ENCODE results near the gene ZAP70.
A peak's percentile ranks its signal among the peaks of the same experiment; 100 is the strongest.

The ZAP70 gene

DNA sequence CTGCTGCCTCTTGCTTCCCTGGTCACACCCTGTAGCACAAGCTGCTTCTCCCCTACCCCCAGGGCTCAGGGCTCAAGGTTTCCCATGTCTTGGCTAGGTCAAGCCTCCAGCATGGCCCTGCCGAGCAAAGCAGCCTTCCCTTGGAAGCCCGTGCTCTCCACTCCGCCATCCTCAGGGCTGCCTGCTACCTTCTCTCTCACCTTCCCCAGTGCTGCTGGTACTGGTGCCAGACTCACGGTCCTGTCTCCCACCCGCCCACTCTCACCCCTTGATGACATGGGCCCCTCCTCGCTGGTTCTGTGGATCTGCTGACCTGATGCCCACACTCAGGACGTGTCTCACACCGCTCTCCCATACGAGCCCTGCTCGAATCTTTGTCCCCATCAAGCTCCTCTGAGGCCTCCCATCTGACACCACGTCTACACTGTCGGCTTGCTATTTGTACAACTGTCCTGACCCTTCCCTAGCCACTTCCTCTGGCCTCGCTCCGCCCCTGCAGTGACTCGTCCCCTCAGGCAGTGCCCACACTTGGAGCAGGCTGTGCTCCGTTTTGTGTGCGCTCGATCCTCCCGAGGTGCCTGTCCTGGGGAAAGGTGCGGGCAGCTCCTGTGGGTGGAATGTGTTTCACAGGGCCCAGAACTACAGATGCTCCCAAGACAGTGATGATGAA lies 49.9 kb downstream of the ZAP70 start:
- H3K27ac Mint-ChIP-seq, result peak overlapping the region; percentile 38
- no peaks in the 10 kb centered on the region for H3K9me3 Mint-ChIP-seq
- peaks cover 24% of the 10 kb centered on the region for H3K4me1 Mint-ChIP-seq
- peak overlapping the region; percentile 20 for H3K4me3 Mint-ChIP-seq
- H3K27me3 Mint-ChIP-seq, result no peaks in the 10 kb centered on the region
- H3K36me3 Mint-ChIP-seq, result peaks cover 14% of the 10 kb centered on the region

- H3K9me3 Mint-ChIP-seq, result no peaks in the 10 kb centered on the region
Observed at GRCh38 chr2:97764559-97765263, 51.3 kb downstream of the ZAP70 start.

DNA sequence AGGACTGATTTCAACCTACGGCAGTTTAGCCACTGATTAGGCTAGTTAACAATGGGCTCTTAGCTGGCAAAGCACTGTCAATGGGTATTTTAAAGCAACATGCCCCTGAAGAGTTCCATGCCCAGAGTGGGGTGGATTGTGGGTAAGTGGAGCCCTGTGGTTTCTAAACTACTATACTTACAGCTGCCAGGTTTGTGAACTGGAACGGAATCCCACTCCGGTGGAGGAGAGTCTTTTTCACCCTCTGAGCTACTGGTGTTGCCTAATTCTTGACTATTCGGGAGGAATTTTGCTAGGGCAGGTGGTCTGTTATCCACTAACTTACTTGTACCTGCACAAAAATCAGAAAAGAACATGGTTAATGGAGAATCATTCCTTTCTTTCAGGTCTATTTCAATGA lies 52.6 kb downstream of the ZAP70 start:
- Mint-ChIP-seq H3K4me1 (peaks cover 7% of the 10 kb centered on the region), H3K9me3 (no peaks in the 10 kb centered on the region), H3K27ac (no peak overlapping the region), H3K27me3 (no peaks in the 10 kb centered on the region), H3K36me3 (peaks cover 4% of the 10 kb centered on the region), H3K4me3 (no peak overlapping the region)

More at GRCh38 chr2:97764559-97765263, 51.3 kb downstream of the ZAP70 start:
- H3K27ac Mint-ChIP-seq, result peak overlapping the region; percentile 5
- peaks cover 11% of the 10 kb centered on the region for H3K36me3 Mint-ChIP-seq
- no peak overlapping the region for H3K4me3 Mint-ChIP-seq
- peaks cover 20% of the 10 kb centered on the region for H3K4me1 Mint-ChIP-seq
- H3K27me3 Mint-ChIP-seq, result no peaks in the 10 kb centered on the region

- H3K9me3 Mint-ChIP-seq, result no peaks in the 10 kb centered on the region
Observed at GRCh38 chr2:97766567-97766966, 53.2 kb downstream of the ZAP70 start.

GRCh38 chr2:97769308-97769707 lies 55.9 kb downstream of the ZAP70 start:
- H3K4me1 Mint-ChIP-seq, result no peaks in the 10 kb centered on the region
- no peak overlapping the region for H3K4me3 Mint-ChIP-seq
- peaks cover 13% of the 10 kb centered on the region for H3K36me3 Mint-ChIP-seq
- no peaks in the 10 kb centered on the region for H3K9me3 Mint-ChIP-seq
- no peaks in the 10 kb centered on the region for H3K27me3 Mint-ChIP-seq
- no peak overlapping the region for H3K27ac Mint-ChIP-seq

More at GRCh38 chr2:97766567-97766966, 53.2 kb downstream of the ZAP70 start:
- peaks cover 5% of the 10 kb centered on the region for H3K4me1 Mint-ChIP-seq
- no peak overlapping the region for H3K27ac Mint-ChIP-seq
- peaks cover 6% of the 10 kb centered on the region for H3K36me3 Mint-ChIP-seq
- no peak overlapping the region for H3K4me3 Mint-ChIP-seq
- no peaks in the 10 kb centered on the region for H3K27me3 Mint-ChIP-seq

DNA sequence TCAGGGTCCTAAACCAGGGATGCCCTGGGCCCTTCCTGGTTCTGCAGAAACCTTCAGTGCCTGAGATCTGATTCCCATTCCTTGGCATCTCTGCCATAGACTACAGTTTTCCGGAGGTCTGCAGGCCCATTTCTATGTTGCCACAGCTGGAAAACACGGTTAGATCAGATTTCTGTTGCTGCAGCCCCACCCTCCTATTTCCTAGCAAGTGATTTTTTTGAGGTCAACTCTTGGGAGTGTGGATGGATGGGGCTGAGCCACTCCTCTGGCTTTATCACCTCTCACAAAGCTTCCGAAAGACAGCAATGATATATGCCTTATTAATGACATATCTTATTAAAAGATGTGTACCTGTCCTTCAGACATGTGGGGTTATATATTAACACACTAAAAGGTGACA lies 56.3 kb downstream of the ZAP70 start:
- H3K9me3 Mint-ChIP-seq, result no peaks in the 10 kb centered on the region
- no peaks in the 10 kb centered on the region for H3K27me3 Mint-ChIP-seq
- no peak overlapping the region for H3K27ac Mint-ChIP-seq
- no peaks in the 10 kb centered on the region for H3K4me1 Mint-ChIP-seq
- H3K36me3 Mint-ChIP-seq, result peaks cover 17% of the 10 kb centered on the region
- H3K4me3 Mint-ChIP-seq, result no peak overlapping the region

DNA sequence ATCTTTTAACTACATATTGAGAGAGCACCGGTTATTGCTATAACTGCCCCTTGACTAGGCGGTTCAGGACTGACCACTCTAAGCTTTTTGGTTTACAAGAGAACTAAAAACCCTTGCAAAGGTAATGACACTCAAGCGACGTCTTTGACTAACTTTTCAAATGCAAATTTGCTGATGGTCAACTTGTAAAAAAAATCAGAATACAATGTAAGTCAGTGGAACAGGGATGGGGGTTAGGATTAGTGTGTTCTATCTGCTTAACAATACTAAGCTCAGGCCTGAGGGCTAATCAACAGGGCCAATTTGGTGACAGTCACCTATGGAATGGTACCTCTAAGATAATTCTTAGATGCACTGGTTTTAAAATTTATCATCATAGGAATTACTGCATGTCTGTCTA lies 57.1 kb downstream of the ZAP70 start:
- H3K9me3 Mint-ChIP-seq, result no peaks in the 10 kb centered on the region
- no peaks in the 10 kb centered on the region for H3K4me1 Mint-ChIP-seq
- H3K4me3 Mint-ChIP-seq, result no peak overlapping the region
- peaks cover 14% of the 10 kb centered on the region for H3K36me3 Mint-ChIP-seq
- no peaks in the 10 kb centered on the region for H3K27me3 Mint-ChIP-seq
- H3K27ac Mint-ChIP-seq, result peak overlapping the region; percentile 8

GRCh38 chr2:97774425-97774824 lies 61.0 kb downstream of the ZAP70 start:
- no peak overlapping the region for H3K4me3 Mint-ChIP-seq
- no peaks in the 10 kb centered on the region for H3K27me3 Mint-ChIP-seq
- H3K4me1 Mint-ChIP-seq, result no peaks in the 10 kb centered on the region
- no peak overlapping the region for H3K27ac Mint-ChIP-seq
- no peaks in the 10 kb centered on the region for H3K9me3 Mint-ChIP-seq
- peaks cover 17% of the 10 kb centered on the region for H3K36me3 Mint-ChIP-seq

DNA sequence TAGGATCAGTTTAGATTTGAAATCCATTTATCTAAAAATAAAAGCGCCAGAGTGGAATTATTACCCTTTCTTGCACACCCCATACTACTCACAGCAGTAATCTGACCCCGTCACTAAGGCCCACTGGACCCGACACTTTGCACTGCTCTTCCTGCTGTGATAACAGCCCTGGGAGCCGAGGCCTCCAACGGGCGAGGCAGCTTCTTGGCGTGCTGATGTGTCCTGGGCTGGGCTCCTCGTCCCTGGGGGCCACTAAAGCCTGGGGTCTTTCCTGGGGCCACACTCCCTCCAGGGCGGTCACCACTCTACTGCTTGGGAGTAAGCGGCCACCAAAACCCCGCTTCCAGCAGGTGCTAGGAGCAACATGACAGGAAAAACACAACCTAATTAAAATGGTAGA lies 61.7 kb downstream of the ZAP70 start:
- Mint-ChIP-seq H3K4me1 (no peaks in the 10 kb centered on the region), H3K4me3 (no peak overlapping the region), H3K36me3 (peaks cover 17% of the 10 kb centered on the region), H3K27me3 (no peaks in the 10 kb centered on the region), H3K9me3 (no peaks in the 10 kb centered on the region), H3K27ac (no peak overlapping the region)

DNA sequence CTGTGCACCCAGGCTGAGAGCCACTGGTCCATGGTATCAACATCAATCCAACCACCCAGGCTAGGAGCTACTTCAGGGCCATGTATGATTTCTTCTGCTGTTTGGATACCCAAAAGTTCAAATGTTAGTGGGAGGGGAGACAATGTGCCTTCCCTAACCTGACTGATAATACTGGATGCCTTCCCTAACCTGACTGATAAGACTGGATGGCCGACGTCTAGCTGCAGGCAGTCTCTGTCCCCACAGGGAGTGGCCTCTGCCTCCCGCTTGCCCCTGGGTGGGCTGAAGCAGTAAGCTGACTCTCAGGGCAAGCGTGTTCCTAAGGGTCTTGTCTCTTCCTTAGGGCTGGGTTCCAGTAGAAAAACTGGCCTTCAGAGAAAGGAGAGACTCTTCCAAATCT lies 65.8 kb downstream of the ZAP70 start:
- Mint-ChIP-seq H3K4me1 (no peaks in the 10 kb centered on the region), H3K36me3 (peaks cover 9% of the 10 kb centered on the region), H3K27me3 (no peaks in the 10 kb centered on the region), H3K27ac (no peak overlapping the region), H3K9me3 (no peaks in the 10 kb centered on the region), H3K4me3 (no peak overlapping the region)

DNA sequence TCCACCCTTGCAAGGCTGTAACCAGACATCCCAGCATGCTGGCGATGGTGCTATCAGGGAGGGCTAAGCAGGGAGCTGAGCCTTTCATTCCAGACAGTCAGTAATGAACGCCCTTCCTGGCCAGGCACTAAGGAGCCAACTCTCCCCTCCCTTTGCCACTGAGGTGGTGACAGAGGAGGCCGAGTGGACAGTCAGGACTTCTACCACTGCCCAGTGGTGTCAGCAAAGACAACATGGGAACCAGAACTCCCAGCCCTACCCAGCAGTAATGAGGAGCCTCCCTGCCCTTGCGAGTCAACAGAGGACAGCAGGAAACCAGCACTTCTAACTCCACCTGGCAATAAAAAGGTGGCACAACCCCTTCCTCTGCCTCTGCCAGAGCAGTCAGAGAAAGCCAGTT lies 68.6 kb downstream of the ZAP70 start:
- no peaks in the 10 kb centered on the region for H3K27me3 Mint-ChIP-seq
- peaks cover 6% of the 10 kb centered on the region for H3K36me3 Mint-ChIP-seq
- H3K4me1 Mint-ChIP-seq, result no peaks in the 10 kb centered on the region
- H3K27ac Mint-ChIP-seq, result no peak overlapping the region
- H3K9me3 Mint-ChIP-seq, result no peaks in the 10 kb centered on the region
- no peak overlapping the region for H3K4me3 Mint-ChIP-seq

GRCh38 chr2:97784953-97785352 lies 71.6 kb downstream of the ZAP70 start:
- H3K4me1 Mint-ChIP-seq, result no peaks in the 10 kb centered on the region
- no peak overlapping the region for H3K27ac Mint-ChIP-seq
- H3K36me3 Mint-ChIP-seq, result peaks cover 7% of the 10 kb centered on the region
- no peaks in the 10 kb centered on the region for H3K9me3 Mint-ChIP-seq
- H3K4me3 Mint-ChIP-seq, result no peak overlapping the region
- no peaks in the 10 kb centered on the region for H3K27me3 Mint-ChIP-seq

DNA sequence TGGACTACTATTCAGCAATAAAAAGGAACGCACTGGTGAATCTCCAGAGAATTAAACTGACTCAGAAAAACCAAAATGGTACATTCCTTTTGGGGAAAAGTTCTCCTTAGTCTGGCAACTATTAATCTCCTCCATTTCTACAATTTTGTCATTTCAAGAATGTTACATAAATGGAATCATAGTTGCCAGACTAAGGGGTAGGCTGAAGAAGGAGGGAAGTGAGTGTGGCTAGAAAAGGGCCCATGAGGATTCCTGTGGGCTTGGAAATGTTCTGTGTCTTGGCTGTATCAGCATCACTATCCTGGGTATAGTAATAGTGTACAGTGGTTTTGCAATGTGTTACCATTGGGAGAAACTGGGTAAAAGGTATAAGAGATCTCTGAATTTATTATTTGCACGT lies 72.4 kb downstream of the ZAP70 start:
- Mint-ChIP-seq H3K4me3 (no peak overlapping the region), H3K9me3 (no peaks in the 10 kb centered on the region), H3K27ac (no peak overlapping the region), H3K36me3 (peaks cover 7% of the 10 kb centered on the region), H3K4me1 (no peaks in the 10 kb centered on the region), H3K27me3 (no peaks in the 10 kb centered on the region)

- no peak overlapping the region for H3K4me3 Mint-ChIP-seq
- H3K27me3 Mint-ChIP-seq, result no peaks in the 10 kb centered on the region
- no peaks in the 10 kb centered on the region for H3K9me3 Mint-ChIP-seq
- H3K4me1 Mint-ChIP-seq, result no peaks in the 10 kb centered on the region
- no peak overlapping the region for H3K27ac Mint-ChIP-seq
- peaks cover 16% of the 10 kb centered on the region for H3K36me3 Mint-ChIP-seq
Observed at GRCh38 chr2:97788986-97789644, 75.7 kb downstream of the ZAP70 start.

Measured in activated naive CD4-positive, alpha-beta T cell treated with anti-CD3 and anti-CD28 coated beads, Interleukin-2, amount 50 U/mL, for 24 hours (primary cell).